GM23248 (cell line): ENCODE measurements around the gene PSMB7.

Source experiments
- EZH2 ChIP-seq: fragments of 200-600 bp; sonication (generic); IDR thresholded peaks from 2 replicates; pipeline ENCODE4 v1.6.1; 2018; ENCODE audit warnings: antibody characterized with exemption, mild to moderate bottlenecking; ENCODE audit not compliant: insufficient read depth, poor library complexity, severe bottlenecking
- EZH2phosphoT487 ChIP-seq: fragments of 200-600 bp; sonication (generic); IDR thresholded peaks from 2 replicates; pipeline ENCODE4 v1.6.1; 2018; ENCODE audit warnings: antibody characterized with exemption, moderate library complexity, mild to moderate bottlenecking, low read depth; ENCODE audit not compliant: insufficient read depth

DNA sequence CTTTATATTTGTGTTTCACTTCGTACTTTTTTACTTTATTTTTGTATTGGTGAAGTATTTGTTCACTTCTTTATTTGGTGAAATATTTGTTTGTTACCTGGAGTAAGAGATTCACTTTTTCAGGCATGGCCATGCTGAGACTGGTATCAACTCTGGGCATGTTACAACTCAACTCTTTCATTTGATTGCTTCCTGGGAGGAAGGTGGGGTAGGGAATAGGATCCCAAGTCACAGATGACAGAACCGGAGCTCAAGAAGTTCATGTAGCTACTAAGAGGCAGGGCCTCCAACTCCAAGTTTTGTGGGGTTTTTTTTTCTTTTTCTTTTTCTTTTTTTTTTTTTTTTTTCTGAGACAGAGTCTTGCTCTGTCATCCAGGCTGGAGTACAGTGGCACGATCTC lies 28.9 kb upstream of the PSMB7 start:
- TF ChIP-seq EZH2 (no peak), EZH2phosphoT487 (no peak)
